Activated T-cell treated with anti-CD3 and anti-CD28 coated beads, Interleukin-2, amount 50 U/mL, for 1 hour (primary cell): ENCODE results near the gene MCM7.
A peak's percentile ranks its signal among the peaks of the same experiment; 100 is the strongest.

Experiments
- DNase-seq: peaks from one replicate; pipeline ENCODE4 v3.0.0-alpha.2; 2020

MCM7 gene

GRCh38 chr7:100093054-100093453, 8.1 kb downstream of the MCM7 start:
- no peak for DNase-seq

GRCh38 chr7:100091411-100092181, 9.6 kb downstream of the MCM7 start:
- DNase-seq, result no peak

- DNase-seq, result no peak
Observed at GRCh38 chr7:100090527-100091410, 10.4 kb downstream of the MCM7 start.

GRCh38 chr7:100089458-100090196, 11.6 kb downstream of the MCM7 start:
- no peak for DNase-seq

GRCh38 chr7:100088621-100089457, 12.4 kb downstream of the MCM7 start, which contains the start of gene COPS6:
TSS of gene COPS6 (plus strand) at chr7:100088969. CDS start at chr7:100088991, 22 bp downstream.
- DNase-seq, result peak; percentile 88

GRCh38 chr7:100088095-100088620, 13.0 kb downstream of the MCM7 start:
- no peak for DNase-seq

GRCh38 chr7:100087055-100087750, 14.0 kb downstream of the MCM7 start:
- DNase-seq, result no peak

- no peak for DNase-seq
Observed at GRCh38 chr7:100085515-100085914, 15.7 kb downstream of the MCM7 start.

- DNase-seq, result no peak
Observed at GRCh38 chr7:100082978-100083377, 18.2 kb downstream of the MCM7 start.

GRCh38 chr7:100081535-100082102, 19.6 kb downstream of the MCM7 start, which contains the start of gene ZNF3:
TSS of gene ZNF3 (minus strand) at chr7:100081723. CDS start at chr7:100077357, 4,366 bp downstream.
- peak; percentile 95 for DNase-seq

GRCh38 chr7:100080907-100081534, 20.2 kb downstream of the MCM7 start:
- DNase-seq, result no peak

GRCh38 chr7:100079024-100079560, 22.1 kb downstream of the MCM7 start:
- DNase-seq, result no peak

- DNase-seq, result no peak
Observed at GRCh38 chr7:100077205-100077604, 24.0 kb downstream of the MCM7 start.

GRCh38 chr7:100075418-100075817, 25.8 kb downstream of the MCM7 start:
- no peak for DNase-seq

GRCh38 chr7:100074841-100075240, 26.4 kb downstream of the MCM7 start:
- no peak for DNase-seq

GRCh38 chr7:100072462-100072861, 28.7 kb downstream of the MCM7 start:
- DNase-seq, result no peak

- no peak for DNase-seq
Observed at GRCh38 chr7:100071018-100071723, 30.0 kb downstream of the MCM7 start.

GRCh38 chr7:100069991-100070390, 31.2 kb downstream of the MCM7 start:
- DNase-seq, result no peak

GRCh38 chr7:100066953-100067352, 34.2 kb downstream of the MCM7 start:
- DNase-seq, result no peak
